ENCODE results near the gene DTNB. TPM values are rescaled to one million over a fixed set of nuclear protein-coding genes. Genes with fewer than 3 reads are reported as not detected.
A peak's percentile ranks its signal among the peaks of the same experiment; 100 is the strongest.

Gene DTNB
- total RNA-seq, 1 donor from 2014 or later, result 28.9 TPM

DNA sequence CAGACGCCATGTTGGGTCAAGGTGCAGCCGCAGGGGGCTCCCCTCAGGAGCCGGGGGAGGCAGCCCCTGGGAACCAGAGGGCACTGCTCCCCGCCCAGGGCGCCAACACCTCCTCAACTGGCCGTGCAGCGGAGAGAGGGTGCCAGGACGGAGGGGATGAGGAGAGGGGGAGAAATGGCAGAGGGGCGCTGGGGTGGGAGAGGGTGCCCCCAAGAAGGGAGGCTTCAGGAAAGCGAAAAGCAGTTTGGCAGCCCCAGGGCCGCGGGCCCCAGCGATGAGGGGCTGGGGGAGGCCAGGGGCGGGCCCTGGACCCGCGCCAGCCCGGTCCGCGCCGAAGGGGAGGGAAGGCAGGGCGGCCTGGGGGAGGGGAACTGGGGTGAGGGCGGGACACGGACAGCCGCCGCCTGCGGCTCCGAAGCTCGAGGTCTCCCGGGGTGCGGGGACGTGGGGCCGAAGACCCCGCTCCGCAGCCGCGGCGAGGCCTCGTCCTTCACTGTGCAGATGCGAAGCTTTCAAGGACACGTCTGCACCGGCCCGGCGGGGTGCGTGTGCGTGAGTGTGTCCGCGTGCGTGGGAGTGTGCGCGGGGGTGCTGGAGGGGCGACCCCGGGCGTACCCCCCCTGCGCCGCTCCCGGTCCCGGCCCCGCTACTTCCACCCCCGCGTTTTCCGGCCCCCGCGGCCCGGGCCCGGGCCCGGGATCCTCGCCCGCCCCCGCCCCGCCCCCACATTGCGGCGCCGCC lies 333.0 kb downstream of the DTNB start:
- no peak for DNase-seq (ENCODE audit: low spot score)
- Mint-ChIP-seq H3K27ac (peak overlapping the region; percentile 34), H3K36me3 (ENCODE audit: low read depth) (peaks cover 16% of the 10 kb centered on the region), H3K9me3 (no peaks in the 10 kb centered on the region), H3K4me1 (ENCODE audit: low read depth) (peaks cover 40% of the 10 kb centered on the region), H3K4me3 (peak overlapping the region; percentile 58), H3K27me3 (ENCODE audit: insufficient read depth) (peaks cover 3% of the 10 kb centered on the region)
- intact Hi-C loops (cut with micrococcal nuclease), result no loop called here

DNA sequence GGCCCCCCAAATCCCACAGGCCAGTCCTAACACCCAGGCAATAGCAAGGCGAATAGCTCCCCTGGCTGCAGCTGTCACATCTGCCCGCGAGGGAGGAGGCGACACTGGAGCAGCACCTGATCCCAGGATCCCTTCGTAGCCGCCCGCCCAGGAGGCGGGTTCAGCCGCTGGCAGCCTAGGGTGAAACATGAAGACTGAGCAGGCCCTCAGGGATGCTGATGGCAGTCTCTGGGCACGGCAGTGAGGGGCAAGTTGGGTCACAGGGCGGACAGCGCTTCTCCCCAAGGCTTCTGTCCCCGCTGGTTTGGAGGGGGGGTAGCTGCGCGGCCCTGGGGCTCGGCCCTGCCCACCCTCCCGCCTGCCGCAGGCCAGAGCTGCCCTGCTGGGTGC lies 333.6 kb downstream of the DTNB start:
- peak overlapping the region; percentile 63 for H3K27ac Mint-ChIP-seq
- H3K36me3 Mint-ChIP-seq (ENCODE audit: low read depth), result peaks cover 16% of the 10 kb centered on the region
- H3K9me3 Mint-ChIP-seq, result no peaks in the 10 kb centered on the region
- peaks cover 3% of the 10 kb centered on the region for H3K27me3 Mint-ChIP-seq (ENCODE audit: insufficient read depth)
- no peak for DNase-seq (ENCODE audit: low spot score)
- peak overlapping the region; percentile 72 for H3K4me3 Mint-ChIP-seq
- intact Hi-C loops (cut with micrococcal nuclease), result no loop called here
- peaks cover 42% of the 10 kb centered on the region for H3K4me1 Mint-ChIP-seq (ENCODE audit: low read depth)

DNA sequence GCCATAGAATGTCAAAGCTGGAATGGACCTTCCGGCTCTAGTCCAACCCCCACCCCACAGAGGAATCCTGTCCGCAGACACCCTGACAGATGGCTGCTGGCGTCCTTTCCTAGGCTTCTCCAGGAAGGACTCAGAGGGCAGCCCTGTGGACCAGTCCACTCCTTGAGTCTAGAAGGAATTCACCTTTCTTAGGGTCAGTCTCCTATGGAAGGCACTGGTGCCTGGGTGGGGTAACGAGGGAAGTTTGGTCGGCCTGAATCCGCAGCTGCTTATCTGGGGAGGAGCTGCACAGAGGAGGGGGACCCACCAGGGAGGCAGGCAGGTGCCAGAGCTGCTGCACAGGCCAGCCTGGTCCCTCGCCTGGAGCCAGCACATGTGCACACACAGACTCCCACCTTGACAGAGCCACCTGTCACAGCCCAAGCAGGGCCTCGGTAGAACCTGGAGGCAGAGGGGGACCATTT lies 334.1 kb downstream of the DTNB start:
- Mint-ChIP-seq H3K27ac (peak overlapping the region; percentile 63), H3K4me1 (ENCODE audit: low read depth) (peaks cover 45% of the 10 kb centered on the region)
- intact Hi-C loops (cut with micrococcal nuclease), result no loop called here

DNA sequence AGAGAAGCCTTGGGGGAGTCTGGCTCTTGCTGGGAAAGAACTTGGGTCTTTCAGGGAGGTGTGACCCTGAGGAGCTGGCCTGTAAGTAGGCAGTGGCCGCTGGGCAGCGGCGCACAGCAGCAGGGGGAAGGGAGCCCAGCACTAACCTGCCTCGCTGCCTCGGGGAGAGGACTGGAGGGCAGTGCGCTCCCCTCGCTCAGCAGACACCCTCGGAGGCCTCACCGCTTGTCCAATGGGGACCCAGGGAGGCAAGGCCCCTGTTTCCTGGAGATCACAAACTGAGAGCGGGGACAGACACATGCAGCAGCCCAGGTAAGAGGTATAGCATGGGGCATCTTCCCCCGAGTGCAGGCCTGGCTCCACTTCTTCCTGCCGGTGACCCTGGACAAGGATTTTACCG lies 335.0 kb downstream of the DTNB start:
- intact Hi-C loops (cut with micrococcal nuclease), result no loop called here
- no peaks in the 10 kb centered on the region for H3K9me3 Mint-ChIP-seq
- H3K27me3 Mint-ChIP-seq (ENCODE audit: insufficient read depth), result peaks cover under 1% of the 10 kb centered on the region
- DNase-seq (ENCODE audit: low spot score), result no peak
- H3K4me1 Mint-ChIP-seq (ENCODE audit: low read depth), result peaks cover 51% of the 10 kb centered on the region
- H3K27ac Mint-ChIP-seq, result peak overlapping the region; percentile 40
- peaks cover 16% of the 10 kb centered on the region for H3K36me3 Mint-ChIP-seq (ENCODE audit: low read depth)
- peak overlapping the region; percentile 72 for H3K4me3 Mint-ChIP-seq

More for the DNA sequence above, 334.1 kb downstream of the DTNB start:
- Mint-ChIP-seq H3K27me3 (ENCODE audit: insufficient read depth) (peaks cover 3% of the 10 kb centered on the region), H3K36me3 (ENCODE audit: low read depth) (peaks cover 16% of the 10 kb centered on the region), H3K9me3 (no peaks in the 10 kb centered on the region), H3K4me3 (peak overlapping the region; percentile 72)
- no peak for DNase-seq (ENCODE audit: low spot score)

DNA sequence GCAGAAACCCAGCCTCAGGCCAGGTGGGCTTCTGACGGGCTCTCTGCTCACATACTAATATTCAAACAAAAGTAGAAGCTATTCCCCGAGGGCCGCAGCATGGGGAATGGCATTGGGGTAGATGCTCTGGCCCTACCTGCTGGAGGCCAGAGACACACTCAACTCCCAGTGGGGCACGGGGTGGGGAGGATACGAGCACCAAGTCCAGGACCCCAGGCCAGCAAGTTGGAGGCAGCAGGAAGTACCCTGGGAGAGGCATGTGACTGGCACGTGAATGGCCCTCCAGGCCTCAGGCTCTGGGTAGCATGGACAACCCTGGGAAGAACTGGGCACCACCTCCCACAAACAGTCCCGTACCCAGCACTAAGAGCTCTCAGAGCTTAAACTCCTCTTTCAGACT lies 335.5 kb downstream of the DTNB start:
- Mint-ChIP-seq H3K36me3 (ENCODE audit: low read depth) (peaks cover 16% of the 10 kb centered on the region), H3K4me1 (ENCODE audit: low read depth) (peaks cover 54% of the 10 kb centered on the region), H3K9me3 (no peaks in the 10 kb centered on the region), H3K27me3 (ENCODE audit: insufficient read depth) (no peaks in the 10 kb centered on the region), H3K27ac (no peak overlapping the region), H3K4me3 (peak overlapping the region; percentile 52)
- intact Hi-C loops (cut with micrococcal nuclease), result no loop called here
- DNase-seq (ENCODE audit: low spot score), result no peak

GRCh38 chr2:25337276-25337675 lies 336.1 kb downstream of the DTNB start:
- intact Hi-C loops (cut with micrococcal nuclease), result no loop called here
- H3K9me3 Mint-ChIP-seq, result no peaks in the 10 kb centered on the region
- H3K27ac Mint-ChIP-seq, result peak overlapping the region; percentile 60
- no peak for DNase-seq (ENCODE audit: low spot score)
- H3K4me1 Mint-ChIP-seq (ENCODE audit: low read depth), result peaks cover 60% of the 10 kb centered on the region
- H3K36me3 Mint-ChIP-seq (ENCODE audit: low read depth), result peaks cover 18% of the 10 kb centered on the region
- peak overlapping the region; percentile 52 for H3K4me3 Mint-ChIP-seq
- no peaks in the 10 kb centered on the region for H3K27me3 Mint-ChIP-seq (ENCODE audit: insufficient read depth)

GRCh38 chr2:25336383-25336841 lies 337.0 kb downstream of the DTNB start:
- Mint-ChIP-seq H3K36me3 (ENCODE audit: low read depth) (peaks cover 27% of the 10 kb centered on the region), H3K4me1 (ENCODE audit: low read depth) (peaks cover 68% of the 10 kb centered on the region), H3K27me3 (ENCODE audit: insufficient read depth) (no peaks in the 10 kb centered on the region), H3K9me3 (no peaks in the 10 kb centered on the region), H3K4me3 (peak overlapping the region; percentile 11), H3K27ac (no peak overlapping the region)
- intact Hi-C loops (cut with micrococcal nuclease), result no loop called here
- no peak for DNase-seq (ENCODE audit: low spot score)

- Mint-ChIP-seq H3K27ac (no peak overlapping the region), H3K36me3 (ENCODE audit: low read depth) (peaks cover 31% of the 10 kb centered on the region), H3K4me1 (ENCODE audit: low read depth) (peaks cover 73% of the 10 kb centered on the region), H3K27me3 (ENCODE audit: insufficient read depth) (no peaks in the 10 kb centered on the region), H3K9me3 (no peaks in the 10 kb centered on the region), H3K4me3 (no peak overlapping the region)
- intact Hi-C loops (cut with micrococcal nuclease), result no loop called here
- DNase-seq (ENCODE audit: low spot score), result no peak
Measured at GRCh38 chr2:25335971-25336370, 337.4 kb downstream of the DTNB start.

DNA sequence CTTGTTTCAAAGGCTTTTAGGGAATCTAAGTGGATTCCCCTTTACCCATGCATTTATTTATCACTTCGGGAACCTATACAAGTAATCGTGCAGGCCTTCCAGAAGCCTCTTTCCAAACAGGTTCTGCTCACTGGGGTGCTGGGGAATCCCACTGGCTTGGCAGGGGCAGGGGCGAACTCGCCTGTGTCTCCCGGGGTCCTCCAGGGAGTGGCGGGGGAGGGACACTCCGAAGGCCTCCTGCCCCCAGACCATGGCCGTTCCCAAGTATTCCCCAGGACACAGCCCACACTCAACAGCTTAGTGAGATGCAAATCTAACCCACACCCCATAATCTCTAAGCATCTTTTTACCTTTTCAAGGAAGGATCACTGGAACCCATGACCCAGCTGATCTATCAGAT lies 338.2 kb downstream of the DTNB start:
- DNase-seq (ENCODE audit: low spot score), result no peak
- H3K36me3 Mint-ChIP-seq (ENCODE audit: low read depth), result peaks cover 34% of the 10 kb centered on the region
- no peak overlapping the region for H3K4me3 Mint-ChIP-seq
- H3K4me1 Mint-ChIP-seq (ENCODE audit: low read depth), result peaks cover 78% of the 10 kb centered on the region
- H3K27me3 Mint-ChIP-seq (ENCODE audit: insufficient read depth), result no peaks in the 10 kb centered on the region
- H3K9me3 Mint-ChIP-seq, result no peaks in the 10 kb centered on the region
- H3K27ac Mint-ChIP-seq, result peak overlapping the region; percentile 67
- intact Hi-C loops (cut with micrococcal nuclease), result no loop called here

DNA sequence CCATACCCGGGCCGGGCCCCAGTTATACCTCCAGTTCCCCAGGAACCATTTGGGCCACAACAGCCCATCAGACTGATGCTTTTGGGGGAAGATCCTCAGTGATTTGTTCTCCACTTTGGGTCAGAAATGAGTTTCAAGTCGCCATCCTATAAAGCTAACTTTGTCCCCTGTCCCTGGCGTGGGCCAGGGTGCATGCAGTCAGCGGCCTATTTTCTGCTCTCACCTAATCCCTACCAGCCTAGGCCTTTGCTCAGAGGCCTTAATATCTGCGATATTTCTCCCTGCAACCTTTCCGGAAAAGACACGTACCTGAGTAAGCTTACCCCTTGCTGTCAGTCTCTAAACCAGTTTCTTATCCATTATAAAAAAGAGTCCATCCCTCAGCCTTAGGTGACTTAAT lies 338.9 kb downstream of the DTNB start:
- H3K4me3 Mint-ChIP-seq, result peak overlapping the region; percentile 9
- no peaks in the 10 kb centered on the region for H3K27me3 Mint-ChIP-seq (ENCODE audit: insufficient read depth)
- peaks cover 84% of the 10 kb centered on the region for H3K4me1 Mint-ChIP-seq (ENCODE audit: low read depth)
- intact Hi-C loops (cut with micrococcal nuclease), result no loop called here
- no peak for DNase-seq (ENCODE audit: low spot score)
- H3K27ac Mint-ChIP-seq, result peak overlapping the region; percentile 67
- no peaks in the 10 kb centered on the region for H3K9me3 Mint-ChIP-seq
- peaks cover 38% of the 10 kb centered on the region for H3K36me3 Mint-ChIP-seq (ENCODE audit: low read depth)

DNA sequence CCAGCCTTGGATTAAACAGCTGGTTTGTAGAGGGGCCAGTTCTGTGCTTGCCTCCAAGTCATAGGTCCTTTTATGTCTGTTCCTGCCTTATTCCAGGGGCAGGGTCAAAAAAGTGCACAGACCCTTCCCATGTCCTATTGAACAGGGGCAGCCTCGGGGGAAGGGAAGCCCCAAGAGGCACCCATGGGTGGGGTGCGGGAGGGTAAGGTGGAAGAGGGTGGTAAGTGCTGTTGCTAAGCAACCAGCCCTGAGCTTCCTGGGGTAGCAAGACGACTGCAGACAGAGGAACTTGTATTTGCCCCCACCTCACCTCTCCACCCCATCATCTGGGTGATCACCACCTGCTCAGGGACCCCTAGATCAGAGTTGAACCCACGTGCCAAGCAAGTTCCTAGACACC lies 339.4 kb downstream of the DTNB start:
- intact Hi-C loops (cut with micrococcal nuclease), result no loop called here
- peaks cover 80% of the 10 kb centered on the region for H3K4me1 Mint-ChIP-seq (ENCODE audit: low read depth)
- no peaks in the 10 kb centered on the region for H3K9me3 Mint-ChIP-seq
- no peak overlapping the region for H3K4me3 Mint-ChIP-seq
- DNase-seq (ENCODE audit: low spot score), result no peak
- H3K27ac Mint-ChIP-seq, result peak overlapping the region; percentile 67
- H3K36me3 Mint-ChIP-seq (ENCODE audit: low read depth), result peaks cover 36% of the 10 kb centered on the region
- no peaks in the 10 kb centered on the region for H3K27me3 Mint-ChIP-seq (ENCODE audit: insufficient read depth)

DNA sequence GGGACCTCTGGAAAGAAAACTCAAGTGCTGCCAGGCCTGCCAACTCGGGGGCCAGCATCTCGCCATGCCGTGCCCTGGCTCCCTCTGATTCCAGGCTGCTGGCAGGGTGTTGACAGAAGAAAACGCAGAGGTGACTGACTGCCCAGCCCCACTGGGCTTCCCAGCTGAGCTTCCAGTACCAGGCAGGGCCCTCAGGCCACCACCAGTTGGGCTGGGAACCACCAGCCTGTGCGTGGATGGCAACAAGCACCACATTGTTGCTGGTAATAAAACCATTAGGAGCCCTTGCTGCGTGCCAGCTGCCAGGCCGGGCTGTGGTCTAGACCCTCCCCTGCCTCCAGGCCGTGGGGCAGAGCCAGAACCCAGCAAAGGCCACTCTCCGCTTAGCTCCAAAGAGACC lies 340.8 kb downstream of the DTNB start:
- Mint-ChIP-seq H3K36me3 (ENCODE audit: low read depth) (peaks cover 38% of the 10 kb centered on the region), H3K27ac (peak overlapping the region; percentile 78), H3K9me3 (peaks cover 4% of the 10 kb centered on the region), H3K4me3 (peak overlapping the region; percentile 69), H3K27me3 (ENCODE audit: insufficient read depth) (no peaks in the 10 kb centered on the region), H3K4me1 (ENCODE audit: low read depth) (peaks cover 65% of the 10 kb centered on the region)
- intact Hi-C loops (cut with micrococcal nuclease), result no loop called here
- no peak for DNase-seq (ENCODE audit: low spot score)

- peaks cover 40% of the 10 kb centered on the region for H3K36me3 Mint-ChIP-seq (ENCODE audit: low read depth)
Measured at GRCh38 chr2:25331686-25332365, 341.6 kb downstream of the DTNB start.

More at GRCh38 chr2:25331686-25332365, 341.6 kb downstream of the DTNB start:
- H3K4me3 Mint-ChIP-seq, result peak overlapping the region; percentile 69
- H3K9me3 Mint-ChIP-seq, result peaks cover 12% of the 10 kb centered on the region
- H3K27me3 Mint-ChIP-seq (ENCODE audit: insufficient read depth), result no peaks in the 10 kb centered on the region
- H3K27ac Mint-ChIP-seq, result peak overlapping the region; percentile 78
- no peak for DNase-seq (ENCODE audit: low spot score)
- H3K4me1 Mint-ChIP-seq (ENCODE audit: low read depth), result peaks cover 58% of the 10 kb centered on the region
- intact Hi-C loops (cut with micrococcal nuclease), result loop anchor here (1.0 kb wide), 1 partner anchor 9 kb away; no protein-coding TSS in a partner anchor

All from activated T-helper 1 cell treated with anti-CD3 and anti-CD28 coated beads, Interleukin-12 subunit alpha, Interleukin-12 subunit beta, Interleukin-2, Interleukin-4 antibody, amounts not matched to agents 30 ng/mL and 10 ng/mL and 1 ng/mL, durations not matched to agents 14 hours and 24 hours and 36 hours (primary cell).